AML-193 (cell line): ENCODE data around the gene ATP9B.
A peak's percentile ranks its signal among the peaks of the same experiment; 100 is the strongest.

Experiments
- DNase-seq, 2 experiments: peaks; one replicate each; lab custom pipeline; 2025; lab: John Stamatoyannopoulos, UW

Gene ATP9B

DNA sequence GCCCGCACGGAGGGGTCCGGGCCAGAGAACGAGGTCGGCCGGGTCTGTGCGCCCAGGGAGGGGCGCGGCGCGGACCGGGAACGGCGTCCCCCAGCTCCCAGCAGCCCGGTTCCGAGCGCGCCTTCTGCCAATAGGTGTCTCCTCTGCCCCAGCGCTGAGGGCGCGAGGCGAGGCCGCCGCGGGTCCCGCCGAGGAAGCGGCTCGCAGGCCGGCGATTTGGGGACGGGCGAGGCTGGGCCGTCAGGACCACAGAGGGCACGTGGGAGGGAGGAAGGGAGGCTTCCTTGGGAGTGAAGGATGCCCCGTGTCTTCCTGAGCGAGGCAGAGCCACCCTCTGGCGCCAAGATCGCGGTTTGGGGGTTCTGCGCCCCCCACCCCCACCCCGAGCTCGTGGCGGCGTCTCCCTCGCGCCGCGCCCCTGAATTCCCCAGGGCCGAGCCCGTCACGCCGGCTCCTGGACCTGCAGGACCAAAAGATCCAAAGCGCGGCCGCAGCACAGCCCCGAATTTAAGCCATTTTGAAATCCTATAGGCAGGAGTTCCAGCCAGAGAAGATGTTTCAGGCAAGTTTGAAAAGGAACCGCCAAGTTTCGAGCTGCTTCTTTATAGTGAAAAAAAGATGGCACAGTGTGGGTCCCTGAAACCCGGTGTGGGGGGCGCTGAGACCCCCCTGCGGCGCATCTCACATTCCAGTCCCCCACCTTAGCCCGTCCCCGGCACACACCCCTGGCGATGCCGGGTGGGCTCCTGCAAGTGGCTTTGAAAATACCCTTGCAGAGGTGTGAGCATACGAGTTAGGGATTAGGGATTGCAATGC, 327.4 kb downstream of the ATP9B start:
- no peak for DNase-seq

DNA sequence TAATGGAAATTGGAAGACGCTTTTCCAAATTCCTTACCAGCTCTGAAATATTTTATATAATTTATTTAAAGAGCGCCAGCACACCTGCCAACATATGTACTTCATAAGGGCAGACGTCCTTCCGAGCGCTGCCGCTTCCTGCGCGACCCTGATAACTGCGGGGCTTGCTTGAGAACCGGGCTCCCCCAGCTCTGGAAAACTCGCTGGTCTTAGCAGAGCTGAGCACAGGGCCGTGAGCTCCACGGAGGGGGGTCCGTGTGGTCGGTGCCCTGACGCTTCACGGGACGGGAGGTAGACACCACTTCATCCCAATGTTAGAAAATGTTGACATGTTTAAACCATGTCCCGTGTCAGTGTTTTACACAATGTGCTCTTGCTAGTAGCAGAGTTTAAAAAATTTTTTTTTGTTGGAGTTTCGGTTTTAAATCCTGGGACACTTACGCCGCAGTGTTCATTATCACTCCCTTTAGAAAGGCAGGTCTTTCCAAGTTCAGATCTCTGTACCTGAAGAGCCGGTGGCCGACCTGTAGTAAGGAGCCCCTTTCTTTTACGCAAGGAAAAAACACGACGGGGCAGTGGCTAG, 328.1 kb downstream of the ATP9B start:
- DNase-seq: no peak

DNA sequence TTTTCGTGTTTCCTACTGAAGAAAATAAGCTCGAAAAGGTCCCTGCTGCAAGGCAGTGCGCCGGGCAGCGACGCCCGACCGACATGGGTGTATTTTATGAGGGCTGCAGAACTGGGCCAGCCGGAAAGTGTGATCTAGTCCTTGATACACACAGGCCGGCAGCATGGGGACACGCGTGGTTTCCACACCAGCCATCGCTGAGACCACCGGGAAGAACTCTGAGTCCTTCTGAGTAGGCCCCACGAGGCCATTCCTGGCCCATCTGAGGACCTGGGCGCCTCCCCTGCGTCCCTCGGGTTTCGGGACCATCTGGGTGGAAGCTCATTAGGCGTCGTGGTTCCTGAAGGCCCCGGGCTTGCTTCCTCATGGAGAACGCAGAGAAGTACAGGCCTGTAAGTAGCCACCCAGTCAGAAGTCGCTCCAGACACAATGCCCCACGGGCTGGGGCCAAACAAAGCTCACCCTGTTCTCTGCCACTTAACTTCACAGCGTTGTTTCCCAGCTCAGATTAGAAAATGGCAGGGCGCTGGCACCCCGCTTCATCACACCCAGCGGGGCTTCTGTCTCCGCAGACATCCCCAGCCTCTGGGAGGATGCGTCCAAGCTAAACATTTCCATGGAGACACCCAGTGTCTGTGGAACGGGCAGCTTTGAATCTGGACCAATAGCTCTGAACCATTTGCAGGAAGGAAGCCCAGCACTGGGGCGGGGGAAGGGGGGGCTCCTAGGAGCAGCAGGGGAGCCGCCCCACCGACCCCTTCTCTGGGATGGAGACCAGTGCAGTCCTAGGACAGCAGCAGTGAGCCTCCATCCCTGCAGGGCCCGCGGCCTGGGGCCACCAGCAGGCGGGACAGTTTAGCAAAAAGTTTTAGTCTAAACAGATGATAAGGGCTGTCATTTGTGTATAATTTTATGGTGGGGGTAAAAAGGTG, 328.9 kb downstream of the ATP9B start:
- DNase-seq: no peak

DNA sequence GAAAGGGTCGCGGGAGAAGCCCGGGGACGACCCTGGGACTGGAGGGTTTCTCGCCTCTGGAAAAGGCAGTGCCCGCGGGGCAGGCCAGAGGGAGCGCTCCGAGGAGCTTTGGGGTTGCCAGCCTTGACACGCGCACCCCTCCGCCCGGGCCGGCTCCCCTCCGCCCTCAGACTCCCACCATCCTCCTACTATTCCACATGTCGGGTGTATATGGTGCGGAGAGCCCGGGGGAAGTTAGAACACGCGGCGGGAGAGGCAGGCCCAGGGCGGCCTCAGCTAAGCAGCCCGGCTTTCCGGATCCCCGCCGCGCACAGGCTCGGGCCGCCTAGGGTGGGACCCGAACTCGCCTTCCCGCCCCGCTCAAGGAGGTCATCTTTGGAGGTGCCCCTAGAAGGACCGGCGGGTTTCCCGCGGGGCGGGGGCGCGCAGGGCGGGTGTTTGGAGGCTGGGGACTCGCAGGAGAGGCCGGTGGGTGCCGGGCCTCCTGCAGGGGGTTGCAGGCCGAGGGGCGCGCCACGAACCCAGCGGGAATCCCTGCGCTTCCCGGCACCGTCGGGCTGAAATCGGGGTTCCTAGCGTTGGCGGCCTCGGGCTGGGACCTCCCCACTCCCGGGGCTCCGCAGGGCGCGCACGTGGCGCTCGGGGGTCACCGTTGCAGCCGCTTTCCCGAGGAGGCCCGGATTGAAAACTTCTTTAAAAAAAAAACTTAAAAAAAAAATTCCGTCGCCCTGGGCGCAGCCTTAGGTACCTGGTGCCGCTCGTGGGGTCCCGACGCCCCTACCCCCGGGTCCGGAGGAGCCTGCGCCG, 330.3 kb downstream of the ATP9B start:
- no peak for DNase-seq

DNA sequence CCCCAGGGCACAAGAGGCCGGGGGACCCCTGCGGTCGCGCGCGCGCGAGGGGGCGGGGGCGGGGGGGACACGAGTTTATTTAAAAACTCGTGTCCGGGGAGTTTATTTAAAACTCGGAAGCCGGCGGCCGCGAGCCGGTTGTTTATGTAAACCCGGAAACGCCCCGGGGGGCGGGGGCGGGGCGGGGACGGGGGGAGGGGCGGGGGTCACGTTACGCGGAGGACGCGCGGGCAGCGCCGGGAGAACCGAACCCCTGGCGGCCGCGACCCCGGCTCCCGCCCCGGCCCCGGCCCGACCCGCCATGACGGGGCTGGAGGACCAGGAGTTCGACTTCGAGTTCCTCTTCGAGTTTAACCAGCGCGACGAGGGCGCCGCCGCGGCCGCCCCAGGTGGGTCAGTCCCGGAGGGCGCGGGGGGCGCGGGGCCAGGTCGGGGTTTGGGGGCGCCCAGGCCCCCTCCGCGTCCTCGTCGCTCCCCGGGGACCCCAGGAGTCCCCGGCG, 330.9 kb downstream of the ATP9B start:
- DNase-seq: no peak

DNA sequence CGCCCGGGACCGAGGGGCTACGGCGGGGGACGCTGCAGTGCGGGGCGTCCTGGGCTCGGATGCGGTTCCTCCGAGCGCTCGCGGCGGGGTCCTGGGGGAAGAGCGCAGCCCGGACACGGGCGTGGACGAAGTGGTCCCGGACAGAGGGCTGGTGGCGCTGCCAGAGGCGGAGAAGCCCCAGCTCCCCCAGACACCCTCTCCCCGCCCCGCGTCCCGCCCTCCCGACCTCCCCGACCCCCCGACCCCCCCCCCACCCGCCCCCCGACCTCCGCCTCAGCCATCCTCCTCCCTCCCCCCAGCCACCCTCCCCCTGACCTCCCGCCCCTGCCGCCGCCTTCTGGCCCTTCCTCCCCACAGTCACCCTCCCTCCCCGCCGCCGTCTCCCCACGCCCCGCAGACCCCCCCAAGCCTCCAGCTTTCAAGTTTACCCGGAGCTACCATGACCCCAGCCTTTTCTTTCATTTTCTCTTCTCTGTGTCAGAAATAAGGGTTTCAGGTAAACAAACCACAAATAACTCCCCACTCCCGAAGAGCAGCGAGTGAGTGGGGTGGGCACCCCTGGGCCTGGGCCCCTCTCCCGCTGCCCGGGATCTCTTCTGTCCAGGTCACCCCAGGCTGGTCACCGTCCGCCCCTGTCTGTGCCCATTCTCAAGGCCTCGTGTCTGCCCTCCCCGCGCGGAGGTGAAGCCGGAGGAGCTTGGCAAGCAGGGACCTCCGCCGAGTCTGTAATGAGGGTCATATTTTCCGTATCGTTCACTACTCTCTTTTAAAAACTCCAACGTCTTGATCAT, 331.6 kb downstream of the ATP9B start:
- no peak for DNase-seq

DNA sequence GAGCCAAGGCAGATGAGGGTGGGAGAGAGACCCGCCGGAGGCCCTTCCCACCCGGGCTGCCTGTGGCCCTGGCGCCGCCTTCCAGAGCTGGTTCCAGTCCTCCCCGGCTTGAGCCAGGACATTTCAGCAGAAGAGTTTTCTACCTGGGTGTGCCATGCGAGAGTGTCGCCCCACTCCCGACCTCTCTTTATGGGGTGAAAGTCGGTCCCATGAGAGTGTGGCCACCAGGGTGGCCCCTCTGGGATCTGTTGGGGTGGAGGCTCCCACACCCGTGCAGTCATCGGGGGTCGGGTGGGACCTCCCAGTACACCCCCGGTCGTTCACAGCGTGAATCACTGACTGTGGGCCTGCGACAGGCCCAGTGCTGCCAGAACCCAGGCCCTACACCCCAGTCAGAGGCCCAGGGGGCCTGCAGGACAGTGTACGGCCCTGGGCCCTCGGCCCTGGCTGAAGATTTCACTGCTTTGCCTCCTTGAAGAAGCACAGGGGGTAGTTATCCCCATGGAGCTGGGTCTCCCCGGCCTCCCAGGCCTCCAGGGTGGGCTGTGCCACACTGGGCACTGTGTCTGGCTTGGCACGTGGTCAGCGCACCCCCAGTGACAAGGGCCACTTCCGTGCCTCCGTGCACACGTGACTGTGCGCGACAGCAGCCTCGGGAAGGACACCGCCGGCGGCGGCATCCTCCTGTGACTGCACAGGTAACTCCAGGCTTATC, 332.5 kb downstream of the ATP9B start:
- no peak for DNase-seq

DNA sequence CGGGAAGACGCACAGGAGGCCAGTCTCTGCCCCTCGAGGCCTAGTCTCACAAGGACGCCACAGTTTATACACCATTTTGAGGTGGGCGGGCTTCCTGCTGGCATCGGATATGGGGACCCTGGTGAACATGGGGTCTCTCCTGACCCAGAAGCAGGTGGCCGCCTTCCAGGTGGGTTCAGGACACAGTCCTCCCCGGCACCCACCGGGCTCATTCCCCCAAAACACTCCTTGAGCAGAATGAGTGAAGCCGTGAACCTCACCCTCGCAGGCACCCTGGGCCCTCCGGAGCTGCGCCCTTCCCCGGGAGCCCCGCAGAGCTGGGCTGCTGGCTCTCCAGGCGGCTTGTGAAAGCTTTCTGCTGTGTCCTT, 333.0 kb downstream of the ATP9B start:
- DNase-seq: no peak

DNA sequence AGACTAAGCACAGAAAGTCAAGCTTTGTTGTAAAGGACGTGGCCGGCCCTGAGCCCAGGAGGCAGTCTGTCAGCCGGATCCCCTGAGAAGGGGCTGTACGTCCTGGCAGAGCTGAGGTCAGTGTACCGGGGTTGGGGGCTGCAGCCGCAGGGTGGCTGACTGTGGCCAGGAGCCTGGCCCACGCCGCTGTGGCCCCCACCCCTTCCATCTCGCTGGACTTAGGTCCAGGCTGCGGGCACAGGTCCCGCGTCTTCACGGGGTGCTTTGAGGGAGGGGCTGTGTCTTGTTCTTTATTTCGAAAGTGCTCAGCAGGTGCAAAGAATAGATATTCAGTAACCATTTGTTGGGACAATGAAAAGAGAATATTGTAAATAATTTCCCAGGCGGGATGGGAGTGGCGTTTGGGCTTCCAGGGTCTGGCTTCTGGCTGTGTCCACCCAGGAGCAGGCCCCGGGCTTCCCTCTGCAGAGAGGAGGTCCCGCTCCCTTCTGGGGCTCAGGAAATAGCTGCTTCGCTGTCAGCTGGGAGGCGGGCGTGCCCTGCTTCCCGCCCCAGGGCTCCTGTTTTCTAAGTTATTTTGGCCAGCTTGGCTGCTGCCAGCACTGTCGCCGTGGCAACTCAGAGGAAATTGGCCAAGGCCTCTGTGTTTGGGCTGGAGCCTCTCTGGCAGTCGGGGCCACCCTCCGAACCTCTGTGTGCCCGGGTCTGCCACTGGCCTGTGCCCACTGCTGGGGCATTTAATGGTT, 334.0 kb downstream of the ATP9B start:
- DNase-seq: peak; percentile 57 to 70

DNA sequence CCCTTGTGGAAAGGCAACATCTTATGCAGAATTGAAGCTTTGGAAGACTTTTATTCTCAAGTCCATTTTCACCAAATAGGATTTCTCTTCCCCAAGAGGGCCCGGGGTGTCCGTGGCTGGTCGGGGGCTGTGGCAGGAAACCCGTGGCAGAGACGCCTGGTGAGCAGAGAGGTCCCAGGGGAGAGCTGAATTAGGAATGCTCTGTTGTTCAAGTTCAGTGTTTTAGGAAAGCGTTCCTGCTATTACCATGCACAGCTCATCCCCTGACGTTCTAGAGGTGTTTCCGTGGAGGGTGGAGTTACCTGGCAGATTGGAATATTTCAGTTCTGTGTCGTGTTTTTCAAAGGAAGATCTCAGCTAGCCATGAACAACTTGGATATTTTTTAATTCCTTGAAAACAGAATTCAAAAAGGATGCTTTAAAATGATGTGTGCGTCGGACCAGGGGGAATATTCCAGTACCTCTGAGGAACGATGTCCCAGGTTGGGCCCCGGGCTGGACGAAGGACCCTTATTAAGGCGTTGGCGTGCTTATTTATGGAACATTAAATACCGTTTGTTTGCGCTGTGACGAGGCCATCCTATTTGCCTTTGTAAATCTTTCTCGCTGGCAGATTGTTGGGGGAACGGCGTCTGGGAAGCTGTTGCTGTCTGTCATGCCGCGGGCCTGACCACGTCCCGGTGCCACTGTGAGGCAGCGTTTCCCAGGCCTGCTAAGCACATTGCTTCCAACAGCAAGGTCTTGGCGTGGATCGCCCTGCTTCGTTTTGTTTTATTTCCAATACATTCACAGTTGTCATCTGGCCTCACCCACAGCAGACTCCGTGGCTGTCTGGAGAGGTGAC, 334.8 kb downstream of the ATP9B start:
- no peak for DNase-seq

DNA sequence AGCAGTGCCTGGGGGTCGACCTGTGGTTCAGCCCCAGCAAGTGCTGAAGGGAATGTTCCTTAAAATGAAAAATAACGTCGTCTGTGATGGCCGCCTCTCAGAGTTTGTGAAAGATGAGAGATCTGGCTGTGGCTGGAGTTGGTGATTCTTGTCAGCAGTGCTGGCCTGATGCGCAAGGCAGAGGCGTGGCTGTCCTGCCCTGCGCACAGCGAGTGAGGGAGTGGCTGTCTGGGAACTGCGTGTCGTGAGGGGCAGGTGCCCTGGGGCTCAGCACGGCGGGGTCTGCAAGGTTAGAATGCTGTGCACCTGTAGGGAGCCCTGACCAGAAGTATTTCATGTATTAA, 335.3 kb downstream of the ATP9B start:
- no peak for DNase-seq

DNA sequence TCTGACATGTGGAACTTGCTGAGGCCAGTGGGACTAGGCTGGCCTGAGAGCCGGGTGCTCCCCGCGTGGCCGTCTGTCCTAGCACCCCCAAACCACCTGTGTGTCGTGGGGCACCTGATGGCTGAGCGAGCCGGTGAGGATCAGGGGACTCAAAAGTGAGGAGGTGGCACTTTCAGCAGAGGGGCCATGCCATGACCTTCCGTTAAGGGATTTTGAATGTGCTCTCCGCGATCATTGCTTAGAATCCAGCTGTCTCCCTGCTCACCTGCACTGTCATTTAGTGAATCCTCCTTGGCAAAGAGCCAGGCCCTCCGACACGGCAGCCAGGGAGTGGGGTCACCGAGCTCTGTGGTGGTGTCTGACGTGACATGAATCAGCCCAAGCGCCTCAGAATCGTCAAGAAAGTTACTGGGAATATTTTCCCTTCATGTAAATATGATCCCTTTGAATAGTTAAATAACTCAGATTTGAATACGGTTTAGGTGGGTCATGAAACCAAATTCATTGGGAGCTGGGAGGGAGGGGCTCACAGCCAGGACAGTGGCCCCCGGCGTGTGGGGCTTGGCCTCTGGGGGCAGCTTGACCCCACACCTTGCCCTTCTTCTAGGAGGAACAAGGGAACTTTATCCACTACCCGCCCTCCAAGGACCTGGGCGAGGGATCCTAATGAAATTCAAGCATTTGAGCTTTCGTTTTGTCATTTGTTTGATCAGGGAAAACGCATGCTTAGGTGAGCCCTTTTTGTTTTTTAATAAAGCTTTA, 336.0 kb downstream of the ATP9B start:
- no peak for DNase-seq

DNA sequence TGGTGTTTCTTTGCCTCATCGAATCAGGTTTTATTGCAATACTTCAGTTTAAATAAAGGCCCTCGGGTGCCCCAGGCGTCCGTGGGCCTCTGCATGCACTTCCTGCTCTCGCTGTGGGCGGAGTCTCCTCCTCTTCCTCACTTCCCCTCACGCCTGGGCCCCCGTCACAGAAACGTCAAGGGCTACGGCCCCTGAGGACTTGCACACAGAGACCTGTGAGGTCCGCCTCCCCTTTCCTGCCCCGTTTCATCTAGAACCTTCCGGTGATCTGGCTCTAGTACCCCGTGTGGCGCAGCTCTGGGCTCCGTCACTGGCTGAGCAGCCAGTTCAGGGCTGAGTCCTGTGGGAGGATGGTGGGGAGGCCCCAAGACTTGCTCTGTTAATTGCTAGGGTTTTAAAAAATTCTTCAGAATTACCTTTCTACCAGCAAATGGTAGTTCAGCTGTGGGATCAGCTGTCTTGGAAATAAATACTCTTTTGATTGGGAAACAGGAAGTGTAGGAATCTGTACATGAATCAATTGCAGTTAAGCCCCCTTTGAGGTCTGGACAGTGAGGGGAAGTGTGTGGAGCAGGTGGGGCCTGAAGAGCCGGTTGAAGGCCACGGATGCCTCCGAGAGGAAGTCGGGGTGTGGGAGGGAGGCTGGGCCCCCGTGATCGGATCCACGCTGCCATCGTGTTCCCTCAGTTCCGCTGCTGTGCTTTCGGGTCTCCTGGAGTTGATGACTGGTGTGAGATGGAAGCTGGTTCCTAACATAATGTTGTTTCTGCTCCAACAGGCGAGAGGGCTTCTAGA, 336.8 kb downstream of the ATP9B start:
- DNase-seq: peak; percentile 18 to 67

DNA sequence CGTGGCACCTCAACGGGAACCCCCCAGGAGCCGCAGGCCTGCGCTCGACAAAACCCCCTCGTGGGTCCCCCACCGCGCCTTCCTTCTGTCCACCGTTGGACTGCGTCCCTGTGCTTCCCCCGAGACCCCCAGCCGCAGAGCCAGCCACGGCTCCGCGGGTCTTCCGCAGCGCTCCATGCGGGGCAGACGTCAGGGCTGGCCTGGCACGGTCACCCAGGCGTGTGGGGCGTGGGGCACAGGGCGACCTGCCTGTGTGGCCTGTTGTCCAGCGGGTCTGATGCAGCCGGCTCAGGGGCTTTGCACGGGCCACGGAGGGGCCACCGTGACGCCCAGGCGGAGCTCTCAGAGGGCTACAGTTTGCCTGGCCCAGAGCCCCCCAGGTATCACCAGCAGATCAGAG, 337.5 kb downstream of the ATP9B start:
- DNase-seq: no peak

DNA sequence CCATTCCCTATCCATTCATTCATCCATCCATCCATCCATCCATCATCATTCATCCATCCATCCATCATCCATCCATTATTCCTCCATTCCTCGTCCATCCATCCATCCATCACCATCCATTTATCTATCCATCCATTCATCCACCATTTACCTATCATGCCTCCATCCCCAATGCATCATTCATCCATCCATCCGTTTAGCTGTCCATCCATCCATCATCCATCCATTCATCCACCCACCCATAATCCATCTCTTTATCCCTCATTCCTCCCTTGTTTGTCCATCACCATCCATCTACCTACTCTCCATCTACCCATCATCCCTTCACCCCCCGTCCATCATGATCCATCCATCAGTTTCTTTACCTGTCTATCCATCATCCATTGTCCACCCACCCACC, 340.1 kb downstream of the ATP9B start:
- no peak for DNase-seq

DNA sequence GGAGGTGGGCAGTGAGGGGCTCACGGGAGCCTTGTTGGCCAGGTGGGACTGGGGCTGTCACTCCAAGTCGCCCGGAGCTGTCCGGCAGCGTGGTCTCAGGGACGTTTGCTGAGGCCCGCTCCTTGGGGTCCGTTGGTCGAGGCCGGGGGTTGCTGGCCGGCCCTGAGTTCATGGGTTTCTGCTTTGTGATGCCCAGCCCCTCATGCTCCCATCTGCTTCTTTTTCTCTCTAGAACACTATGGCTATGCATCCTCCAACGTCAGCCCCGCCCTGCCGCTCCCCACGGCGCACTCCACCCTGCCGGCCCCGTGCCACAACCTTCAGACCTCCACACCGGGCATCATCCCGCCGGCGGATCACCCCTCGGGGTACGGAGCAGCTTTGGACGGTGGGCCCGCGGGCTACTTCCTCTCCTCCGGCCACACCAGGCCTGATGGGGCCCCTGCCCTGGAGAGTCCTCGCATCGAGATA, 341.0 kb downstream of the ATP9B start:
- no peak for DNase-seq
